ENCODE measurements around the gene SLC7A8. TPM values are rescaled to one million over a fixed set of nuclear protein-coding genes. Genes with fewer than 3 reads are reported as not detected.

Gene SLC7A8
- total RNA-seq, 4 donors from 2014 or later, result 45.2 to 67.7 (median 53.2) TPM

DNA sequence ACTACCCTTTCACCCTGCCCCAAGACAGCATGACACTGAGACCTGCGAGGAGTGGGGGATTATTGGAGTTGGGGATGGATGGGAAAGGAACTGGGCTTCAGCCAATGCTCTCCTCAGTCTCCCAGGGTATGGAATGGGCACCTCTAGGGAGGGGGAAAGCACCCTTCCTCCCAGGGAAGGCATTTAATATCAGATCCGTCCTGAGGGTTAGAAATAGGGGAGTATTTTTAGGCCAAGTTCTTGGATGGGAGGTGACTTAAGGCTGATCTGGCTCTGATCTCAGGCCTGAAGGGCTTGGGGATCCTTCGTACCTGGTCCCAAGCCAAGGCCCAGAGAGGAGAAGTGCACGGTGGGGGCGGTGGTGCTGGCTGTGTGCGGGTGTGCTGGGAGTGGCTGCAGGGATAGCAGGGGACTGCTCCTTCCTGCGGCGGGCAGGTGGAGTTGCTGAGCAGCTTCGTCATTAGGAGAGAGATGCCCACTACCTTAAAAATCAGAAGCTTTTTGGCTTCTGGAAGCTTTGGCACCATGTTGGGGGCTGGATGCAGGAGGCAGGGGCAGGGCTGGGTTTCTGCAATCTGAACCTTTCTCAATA is 57.4 kb downstream of the SLC7A8 start:
- no peak overlapping the region for H3K27ac ChIP-seq
- no peak overlapping the region for H3K4me3 ChIP-seq
- DNase-seq (ENCODE audit: low spot score in 2 of 2), result no peak
- no peaks in the 10 kb centered on the region for H3K9me3 ChIP-seq
- peaks cover 61% of the 10 kb centered on the region for H3K4me1 ChIP-seq
- TF ChIP-seq, protein P1, sequence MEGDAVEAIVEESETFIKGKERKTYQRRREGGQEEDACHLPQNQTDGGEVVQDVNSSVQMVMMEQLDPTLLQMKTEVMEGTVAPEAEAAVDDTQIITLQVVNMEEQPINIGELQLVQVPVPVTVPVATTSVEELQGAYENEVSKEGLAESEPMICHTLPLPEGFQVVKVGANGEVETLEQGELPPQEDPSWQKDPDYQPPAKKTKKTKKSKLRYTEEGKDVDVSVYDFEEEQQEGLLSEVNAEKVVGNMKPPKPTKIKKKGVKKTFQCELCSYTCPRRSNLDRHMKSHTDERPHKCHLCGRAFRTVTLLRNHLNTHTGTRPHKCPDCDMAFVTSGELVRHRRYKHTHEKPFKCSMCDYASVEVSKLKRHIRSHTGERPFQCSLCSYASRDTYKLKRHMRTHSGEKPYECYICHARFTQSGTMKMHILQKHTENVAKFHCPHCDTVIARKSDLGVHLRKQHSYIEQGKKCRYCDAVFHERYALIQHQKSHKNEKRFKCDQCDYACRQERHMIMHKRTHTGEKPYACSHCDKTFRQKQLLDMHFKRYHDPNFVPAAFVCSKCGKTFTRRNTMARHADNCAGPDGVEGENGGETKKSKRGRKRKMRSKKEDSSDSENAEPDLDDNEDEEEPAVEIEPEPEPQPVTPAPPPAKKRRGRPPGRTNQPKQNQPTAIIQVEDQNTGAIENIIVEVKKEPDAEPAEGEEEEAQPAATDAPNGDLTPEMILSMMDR (IDR thresholded peaks at IDR 0.05), result no peak
- WGBS, result 57% methylated on average over 8 of the region's 9 CpGs
- no peaks in the 10 kb centered on the region for H3K27me3 ChIP-seq
- peaks cover 28% of the 10 kb centered on the region for H3K36me3 ChIP-seq

DNA sequence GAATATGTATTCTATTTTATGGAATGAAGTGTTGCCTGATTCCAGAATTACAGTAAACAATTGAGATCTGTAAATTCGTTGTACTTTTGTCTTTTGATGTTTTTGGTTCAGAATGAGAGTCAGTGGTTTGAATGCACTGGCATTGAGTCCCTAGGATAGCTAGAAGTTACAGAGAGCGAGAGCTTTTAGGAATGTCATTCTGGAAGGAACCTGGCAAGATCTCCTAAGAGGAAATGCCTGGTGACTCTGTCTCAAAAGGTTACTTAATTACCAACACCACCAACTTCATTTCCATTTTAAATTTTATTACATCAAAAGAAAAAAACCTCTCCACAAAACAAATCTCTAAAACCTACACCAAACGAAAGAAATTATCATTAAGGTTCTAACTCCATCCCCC is 58.4 kb downstream of the SLC7A8 start:
- Histone ChIP-seq H3K9me3 (no peaks in the 10 kb centered on the region), H3K4me1 (peaks cover 52% of the 10 kb centered on the region), H3K4me3 (no peak overlapping the region), H3K27me3 (no peaks in the 10 kb centered on the region), H3K36me3 (peaks cover 28% of the 10 kb centered on the region), H3K27ac (no peak overlapping the region)
- DNase-seq (ENCODE audit: low spot score in 2 of 2), result no peak
- WGBS, result 49% methylated on average over 3 of the region's 3 CpGs
- TF ChIP-seq POLR2A (IDR thresholded peaks at IDR 0.05) (no peak), EP300 (IDR thresholded peaks at IDR 0.05) (no peak), POLR2AphosphoS5 (IDR thresholded peaks at IDR 0.05) (no peak)
- TF ChIP-seq, protein P1 (IDR thresholded peaks at IDR 0.05), result no peak

DNA sequence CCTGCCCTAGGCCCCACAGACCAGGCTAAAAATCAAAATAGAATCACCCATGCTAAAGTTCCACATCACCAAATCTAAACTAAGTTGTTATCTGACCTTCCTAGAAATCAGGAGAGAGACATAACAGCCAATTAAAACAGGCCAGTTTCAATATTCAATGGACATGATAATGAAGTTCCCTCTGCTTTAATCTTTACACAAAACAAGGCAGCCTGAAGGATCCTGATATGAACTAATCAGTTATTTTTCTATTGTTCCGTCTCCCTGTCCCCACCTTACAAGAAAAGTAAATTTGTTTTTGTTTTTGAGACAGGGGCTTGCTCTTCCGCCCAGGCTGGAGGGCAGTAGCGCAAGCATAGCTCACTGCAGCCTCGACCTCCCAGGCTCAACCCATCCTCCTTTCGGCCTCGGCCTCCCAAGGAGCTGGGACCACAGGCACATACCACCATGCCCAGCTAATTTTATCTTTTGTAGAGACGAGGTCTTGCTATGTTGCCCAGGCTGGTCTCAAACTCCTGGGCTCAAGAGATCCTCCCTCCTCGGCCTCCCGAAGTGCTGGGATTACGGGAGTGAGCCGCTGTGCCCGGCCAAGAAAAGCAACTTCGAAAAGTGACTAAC is 59.0 kb downstream of the SLC7A8 start:
- Histone ChIP-seq H3K27me3 (no peaks in the 10 kb centered on the region), H3K36me3 (peaks cover 25% of the 10 kb centered on the region), H3K9me3 (no peaks in the 10 kb centered on the region), H3K27ac (peak overlapping the region; percentile 56), H3K4me3 (no peak overlapping the region), H3K4me1 (peaks cover 50% of the 10 kb centered on the region)
- TF ChIP-seq, protein P1 (IDR thresholded peaks at IDR 0.05), result no peak
- TF ChIP-seq EP300 (IDR thresholded peaks at IDR 0.05), result no peak
- no peak for TF ChIP-seq POLR2A (IDR thresholded peaks at IDR 0.05)
- TF ChIP-seq POLR2AphosphoS5 (IDR thresholded peaks at IDR 0.05), result no peak
- WGBS, result 96% methylated on average over 13 of the region's 13 CpGs
- DNase-seq (ENCODE audit: low spot score in 2 of 2), result no peak

DNA sequence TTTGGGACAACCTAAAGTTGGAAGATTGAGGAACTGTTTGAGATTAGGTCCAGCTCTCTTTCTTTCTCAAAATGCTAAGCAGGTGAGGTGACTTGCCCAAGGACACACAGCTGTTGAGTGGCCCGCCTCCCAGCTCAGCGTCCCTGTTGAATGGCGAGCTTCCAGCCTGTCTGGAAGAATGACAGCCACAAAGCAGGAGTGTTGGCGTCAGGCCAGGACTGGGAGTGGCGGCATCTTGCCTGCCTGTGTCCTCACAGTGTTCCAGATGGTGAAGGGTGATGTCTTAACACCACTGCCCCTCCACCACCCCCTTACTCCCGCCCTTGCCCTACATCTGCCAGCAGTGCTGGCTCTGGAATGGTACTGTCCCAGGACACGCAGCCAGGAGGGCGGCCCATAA is 60.0 kb downstream of the SLC7A8 start:
- peaks cover 16% of the 10 kb centered on the region for H3K36me3 ChIP-seq
- peak; percentile 92 to 93 for DNase-seq (ENCODE audit: low spot score in 2 of 2)
- 38% methylated on average over 8 of the region's 8 CpGs for WGBS
- TF ChIP-seq, protein P1 (IDR thresholded peaks at IDR 0.05), result no peak
- TF ChIP-seq EP300 (IDR thresholded peaks at IDR 0.05), result no peak
- TF ChIP-seq POLR2AphosphoS5 (IDR thresholded peaks at IDR 0.05), result peak in 1 of 3 donors; percentile 42
- TF ChIP-seq POLR2A (IDR thresholded peaks at IDR 0.05), result no peak
- no peaks in the 10 kb centered on the region for H3K9me3 ChIP-seq
- H3K27me3 ChIP-seq, result no peaks in the 10 kb centered on the region
- H3K4me3 ChIP-seq, result no peak overlapping the region
- H3K27ac ChIP-seq, result peak overlapping the region; percentile 56
- peaks cover 49% of the 10 kb centered on the region for H3K4me1 ChIP-seq

DNA sequence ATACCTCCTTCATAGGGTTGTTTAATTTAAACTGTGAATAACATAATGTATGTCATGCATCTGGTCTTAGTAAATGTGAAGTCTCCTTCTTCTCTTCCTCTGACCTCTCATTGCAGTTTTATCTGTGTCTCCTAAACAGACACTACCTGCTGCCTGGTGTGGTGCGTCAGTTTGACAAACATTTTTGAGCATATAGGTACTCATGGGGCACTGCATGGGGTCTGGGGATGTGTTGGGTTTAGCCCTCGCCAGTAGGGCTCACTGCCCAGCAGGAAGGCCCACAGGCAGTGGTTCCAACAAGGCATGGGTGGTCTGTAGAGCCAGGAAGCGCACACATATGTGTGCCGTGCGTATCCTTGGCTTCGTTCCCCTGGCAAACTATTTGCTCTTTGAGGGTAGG is 61.4 kb downstream of the SLC7A8 start:
- no peak overlapping the region for H3K27ac ChIP-seq
- no peak for DNase-seq (ENCODE audit: low spot score in 2 of 2)
- 98% methylated on average over 5 of the region's 6 CpGs for WGBS
- peaks cover 45% of the 10 kb centered on the region for H3K4me1 ChIP-seq
- no peak overlapping the region for H3K4me3 ChIP-seq
- TF ChIP-seq POLR2AphosphoS5 (IDR thresholded peaks at IDR 0.05), result no peak
- no peaks in the 10 kb centered on the region for H3K9me3 ChIP-seq
- peaks cover 4% of the 10 kb centered on the region for H3K36me3 ChIP-seq
- H3K27me3 ChIP-seq, result no peaks in the 10 kb centered on the region

Measured in suprapubic skin (tissue), 4 donors.